Activated CD4-positive, CD25-positive, alpha-beta regulatory T cell treated with anti-CD3 and anti-CD28 coated beads, Interleukin-2, amount 50 U/mL, for 72 hours (primary cell): ENCODE measurements around the gene EPHA2.
"Not testable (repeated sequence)": the region's sequence is repeated elsewhere in the genome, so short reads cannot be mapped to it uniquely, and the experiment has no call there.

Experiments
- DNase-seq: peaks from one replicate; pipeline ENCODE4 v3.0.0; 2021

EPHA2 gene

GRCh38 chr1:16167331-16168143 lies 11.7 kb upstream of the EPHA2 start:
- DNase-seq: peak; percentile 54

DNA sequence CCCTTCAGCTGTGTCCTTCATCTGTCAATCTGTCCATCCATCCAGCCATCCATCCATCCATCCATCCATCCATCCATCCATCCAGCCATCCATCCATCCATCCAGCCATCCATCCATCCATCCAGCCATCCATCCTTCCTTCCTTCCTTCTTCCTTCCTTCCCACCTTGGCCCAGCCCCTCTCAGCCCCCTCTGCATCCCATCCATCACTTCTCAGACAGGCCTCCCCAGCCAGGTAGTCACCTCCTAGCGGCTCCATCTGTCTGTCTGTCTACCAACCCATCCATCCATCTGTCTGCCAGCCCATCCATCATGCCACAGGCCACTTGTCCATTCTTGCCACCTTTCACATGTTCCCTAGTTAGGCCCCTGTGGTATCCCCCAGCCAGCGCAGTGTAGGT lies 10.2 kb upstream of the EPHA2 start:
- no peak for DNase-seq

DNA sequence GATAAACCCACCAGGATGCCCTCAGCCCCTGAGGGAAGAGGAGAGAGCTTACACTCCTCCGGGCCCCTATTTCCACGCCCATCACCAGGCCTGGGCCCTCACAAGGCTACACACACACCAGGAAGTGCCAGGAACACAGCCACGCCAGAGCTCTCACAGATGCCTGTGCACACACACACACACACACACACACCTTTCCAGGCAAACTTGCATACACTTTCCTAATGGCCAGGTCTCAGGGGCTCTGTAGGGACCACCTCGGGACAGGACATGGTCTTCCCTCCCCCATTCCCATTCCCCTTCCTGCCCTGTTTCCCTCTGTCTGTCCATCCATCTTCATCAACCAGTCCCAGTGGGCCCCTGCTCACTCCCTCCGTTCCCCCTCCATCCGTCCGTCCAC lies 9.7 kb upstream of the EPHA2 start:
- no peak for DNase-seq

DNA sequence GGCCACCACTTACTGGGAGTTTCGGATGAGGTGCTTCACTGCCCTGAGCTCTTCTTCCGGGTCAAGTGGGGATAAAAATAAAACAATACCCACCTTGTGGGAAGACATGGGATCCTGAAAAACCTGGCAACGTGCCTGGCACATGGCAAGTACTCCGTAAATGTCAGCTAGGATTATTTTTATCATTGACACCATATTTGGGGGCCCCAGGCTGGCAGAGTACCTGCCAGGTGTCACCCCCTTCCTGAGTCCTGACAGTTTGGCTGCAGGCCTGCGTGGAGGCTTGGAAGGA lies 9.2 kb upstream of the EPHA2 start:
- DNase-seq: no peak

DNA sequence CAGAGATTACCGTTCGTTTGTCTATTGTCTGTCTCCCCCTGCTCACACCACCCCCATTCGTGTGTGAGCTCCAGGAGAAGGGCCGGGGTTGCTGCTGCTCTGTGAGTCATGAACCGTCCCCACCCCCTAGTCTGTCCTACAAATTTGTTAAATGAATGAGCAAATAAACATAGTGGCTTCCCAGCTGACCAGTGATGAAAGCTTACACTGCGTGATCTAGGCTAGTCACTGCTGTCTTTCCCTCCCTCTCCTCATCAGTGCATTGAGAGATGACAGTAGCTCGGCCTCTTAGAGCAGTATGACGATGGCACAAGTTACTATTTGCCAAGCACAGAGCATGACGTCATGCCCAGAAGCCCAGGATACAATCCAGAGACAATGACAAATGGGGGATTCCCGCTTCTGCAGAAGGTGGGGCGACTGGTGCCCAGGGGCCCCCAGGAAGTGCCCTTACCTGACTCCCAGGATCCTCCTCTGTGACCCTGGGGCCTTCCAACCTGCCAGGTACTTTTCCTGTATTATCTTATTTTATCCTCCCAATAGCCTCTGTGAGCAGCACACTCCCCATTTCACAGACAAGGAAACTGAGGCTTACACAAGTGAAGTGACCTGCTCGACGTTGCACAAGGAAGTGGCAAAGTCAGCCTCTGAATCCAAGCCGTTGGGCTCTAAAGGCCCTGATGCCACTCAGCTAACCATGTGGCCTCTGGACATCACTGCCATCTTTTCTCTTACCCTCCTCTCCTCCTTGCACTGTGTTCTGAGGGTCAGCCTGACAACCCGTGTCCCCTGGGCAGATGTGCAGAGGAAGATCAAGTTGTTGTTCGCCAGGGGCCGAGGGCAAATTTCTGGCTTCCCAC lies 8.6 kb upstream of the EPHA2 start:
- DNase-seq: no peak

- not testable (repeated sequence) for DNase-seq
Observed at GRCh38 chr1:16163608-16164212, 7.8 kb upstream of the EPHA2 start.

- peak; percentile 54 for DNase-seq
Observed at GRCh38 chr1:16162163-16162822, 6.4 kb upstream of the EPHA2 start.

DNA sequence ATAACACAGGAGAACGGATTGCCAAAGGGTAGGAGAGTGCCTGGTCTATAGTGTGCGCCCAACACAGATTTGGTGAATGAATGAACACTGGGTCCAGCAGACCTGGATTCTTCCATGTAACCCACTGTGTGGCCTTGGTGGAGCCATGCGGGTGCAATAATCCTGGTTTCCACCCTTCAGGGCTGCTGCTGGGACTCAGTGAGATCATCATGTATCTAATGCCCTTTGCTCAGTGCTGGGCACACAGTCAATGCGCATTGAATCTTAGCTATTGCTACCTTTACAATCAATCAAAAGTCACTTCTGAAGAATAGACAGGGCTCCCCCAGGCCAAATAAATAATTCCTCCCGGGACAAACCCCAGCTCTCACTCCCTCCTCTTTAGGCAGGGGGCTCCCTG lies 5.8 kb upstream of the EPHA2 start:
- DNase-seq: no peak

- no peak for DNase-seq
Observed at GRCh38 chr1:16158993-16159831, 3.3 kb upstream of the EPHA2 start.

- no peak for DNase-seq
Observed at GRCh38 chr1:16158025-16158424, 2.2 kb upstream of the EPHA2 start.

DNA sequence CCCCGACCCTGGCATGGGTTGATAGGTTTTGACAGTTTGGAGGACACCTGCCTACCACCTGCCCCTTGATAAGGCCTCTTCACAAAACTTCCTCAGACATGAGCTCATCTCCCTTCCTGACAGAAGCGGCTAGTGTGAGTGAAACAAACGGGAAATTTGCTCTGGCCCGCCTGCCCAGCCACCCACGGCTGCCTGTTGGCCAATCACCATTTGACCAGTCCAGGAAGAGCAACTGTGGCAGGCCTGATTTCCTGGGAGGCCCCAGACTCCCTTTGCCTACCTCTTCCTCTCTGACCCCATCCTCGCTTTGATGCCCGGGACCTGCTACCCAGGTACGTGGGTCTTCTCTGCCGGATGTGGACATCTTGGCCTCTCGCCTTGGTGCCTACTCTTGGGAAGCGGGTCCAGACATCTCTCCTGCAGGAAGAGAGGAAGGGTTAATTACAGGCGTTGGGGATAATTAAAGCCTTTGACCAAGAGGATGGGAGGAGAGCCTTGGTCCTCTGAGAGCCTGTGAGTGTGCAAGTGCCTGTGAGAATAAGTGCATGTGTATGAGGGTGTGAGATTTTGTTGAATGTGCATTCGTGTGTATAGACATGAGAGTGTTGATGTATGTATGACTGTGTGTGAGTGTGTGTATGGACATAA lies 1.1 kb upstream of the EPHA2 start:
- no peak for DNase-seq

DNA sequence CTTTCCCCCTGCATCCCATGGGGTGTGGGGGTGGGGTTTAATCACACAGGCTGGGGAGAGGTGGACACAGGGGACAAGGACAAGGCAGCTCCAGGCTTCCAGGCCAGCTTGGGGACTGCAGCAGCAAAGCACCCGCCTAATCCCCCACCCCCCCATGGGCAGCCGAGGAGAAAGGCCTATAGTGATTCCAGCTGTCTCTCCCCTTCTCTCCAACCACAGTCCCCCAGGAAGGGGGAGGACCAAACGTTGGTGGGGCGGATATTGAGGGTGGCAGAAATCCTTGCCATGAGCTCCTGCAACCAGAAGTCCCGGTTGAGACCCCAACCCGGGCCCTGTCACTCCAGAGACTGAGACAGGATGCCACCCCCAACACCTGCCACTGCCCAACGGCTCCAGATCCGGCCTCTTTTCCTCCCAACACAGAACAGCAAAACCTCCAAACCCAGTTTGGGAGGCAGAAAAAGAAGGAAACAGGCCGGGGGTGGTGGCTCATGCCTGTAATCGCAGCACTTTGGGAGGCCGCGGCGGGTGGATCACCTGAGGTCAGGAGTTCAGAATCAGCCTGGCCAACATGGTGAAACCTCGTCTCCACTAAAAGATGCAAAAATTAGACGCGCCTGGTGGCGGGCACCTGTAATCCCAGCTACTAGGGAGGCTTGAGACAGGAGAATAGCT lies 1.7 kb downstream of the EPHA2 start:
- DNase-seq: no peak

- no peak for DNase-seq
Observed at GRCh38 chr1:16153096-16153998, 2.5 kb downstream of the EPHA2 start.

GRCh38 chr1:16152481-16153087 lies 3.3 kb downstream of the EPHA2 start:
- no peak for DNase-seq

- DNase-seq: no peak
Observed at GRCh38 chr1:16151995-16152384, 3.9 kb downstream of the EPHA2 start.

- no peak for DNase-seq
Observed at GRCh38 chr1:16151196-16151994, 4.5 kb downstream of the EPHA2 start.

DNA sequence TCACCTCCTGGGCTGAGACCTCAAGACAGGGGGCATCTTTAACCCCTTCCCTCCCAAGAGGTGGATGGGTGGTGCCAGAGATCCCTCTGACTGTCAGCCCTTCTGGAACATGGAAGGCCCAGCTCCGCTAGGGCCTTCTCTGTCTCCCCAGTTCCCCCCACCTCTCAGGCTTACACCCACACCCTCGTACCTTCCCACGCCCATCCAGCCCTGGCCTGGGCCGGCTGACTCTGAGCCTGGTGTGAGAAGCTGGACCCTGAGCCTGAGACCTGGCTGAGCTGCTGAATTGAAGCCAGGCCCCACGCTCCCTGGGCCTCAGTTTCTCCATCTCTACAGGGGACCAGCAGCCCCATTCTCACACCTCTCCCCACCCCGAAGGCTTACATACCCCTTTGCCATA lies 5.4 kb downstream of the EPHA2 start:
- no peak for DNase-seq

DNA sequence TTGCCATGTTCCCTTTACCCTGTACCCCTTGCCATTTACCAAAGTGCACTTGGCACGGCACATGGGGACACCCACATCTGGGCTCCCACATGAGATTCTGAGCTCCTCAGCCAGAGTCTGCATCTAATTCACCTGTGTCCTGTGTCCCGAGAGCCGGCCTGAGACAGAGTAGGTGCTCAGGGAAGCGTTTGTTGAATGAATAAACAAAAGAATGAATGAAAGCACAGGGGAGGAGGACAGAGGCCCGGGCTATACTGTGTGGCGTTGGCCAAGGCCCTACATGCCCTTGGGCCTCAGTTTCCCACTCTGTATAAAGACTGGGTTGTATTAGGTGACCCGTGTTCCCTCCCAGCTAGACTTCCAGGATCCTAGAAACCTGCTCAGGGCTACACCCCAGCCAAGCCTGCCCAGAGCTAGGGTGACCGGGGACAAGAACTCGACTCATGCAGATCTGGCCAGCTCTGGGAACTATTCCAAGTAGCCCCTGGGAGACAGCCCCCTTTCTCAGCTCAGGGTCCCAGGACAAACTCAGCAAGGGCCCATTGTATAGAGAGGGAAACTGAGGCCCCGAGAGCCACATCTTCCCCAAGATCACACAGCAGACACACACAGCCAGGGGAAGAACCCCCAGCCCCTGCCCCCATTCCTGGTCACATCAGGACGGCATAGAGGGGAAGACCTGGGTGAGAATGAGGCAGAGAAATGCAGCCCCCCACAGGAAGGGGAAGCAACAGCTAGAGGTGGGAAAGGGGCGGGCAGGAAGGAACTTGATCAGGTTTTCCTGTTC lies 6.0 kb downstream of the EPHA2 start:
- DNase-seq: no peak
